ENCODE data around the gene BOC.

BOC gene

GRCh38 chr3:113210604-113211329 is 590 bp upstream of the BOC start:
- H3K4me3 ChIP-seq (ENCODE audit: low read depth, low read length): peak overlapping the region; percentile 51
- DNase-seq (ENCODE audit: low read depth): no peak
- no peak for TF ChIP-seq CTCF (IDR thresholded peaks at IDR 0.05; ENCODE audit: low read depth, low read length, missing control alignments)

GRCh38 chr3:113212150-113212843 is 940 bp downstream of the BOC start:
- no peak for TF ChIP-seq CTCF (IDR thresholded peaks at IDR 0.05; ENCODE audit: low read depth, low read length, missing control alignments)
- no peak for DNase-seq (ENCODE audit: low read depth)
- H3K4me3 ChIP-seq (ENCODE audit: low read depth, low read length): peak overlapping the region; percentile 51

GRCh38 chr3:113212844-113213375 is 1.6 kb downstream of the BOC start:
- no peak for TF ChIP-seq CTCF (IDR thresholded peaks at IDR 0.05; ENCODE audit: low read depth, low read length, missing control alignments)
- H3K4me3 ChIP-seq (ENCODE audit: low read depth, low read length): no peak overlapping the region

GRCh38 chr3:113213896-113214587 is 2.7 kb downstream of the BOC start:
- TF ChIP-seq CTCF (IDR thresholded peaks at IDR 0.05; ENCODE audit: low read depth, low read length, missing control alignments): peak; percentile 2
- no peak for DNase-seq (ENCODE audit: low read depth)
- no peak overlapping the region for H3K4me3 ChIP-seq (ENCODE audit: low read depth, low read length)

More at GRCh38 chr3:113212844-113213375, 1.6 kb downstream of the BOC start:
- no peak for DNase-seq (ENCODE audit: low read depth)

- no peak overlapping the region for H3K4me3 ChIP-seq (ENCODE audit: low read depth, low read length)
- no peak for TF ChIP-seq CTCF (IDR thresholded peaks at IDR 0.05; ENCODE audit: low read depth, low read length, missing control alignments)
- no peak for DNase-seq (ENCODE audit: low read depth)
Observed at GRCh38 chr3:113214917-113215595, 3.7 kb downstream of the BOC start.

- no peak for DNase-seq (ENCODE audit: low read depth)
- H3K4me3 ChIP-seq (ENCODE audit: low read depth, low read length): no peak overlapping the region
- TF ChIP-seq CTCF (IDR thresholded peaks at IDR 0.05; ENCODE audit: low read depth, low read length, missing control alignments): no peak
Observed at GRCh38 chr3:113216393-113216792, 5.0 kb downstream of the BOC start.

Measured in GM12864 (cell line).